Skeletal muscle tissue (tissue), 4 donors: Measurements from ENCODE around the gene GOT1. TPM values are rescaled to one million over a fixed set of nuclear protein-coding genes. Genes with fewer than 3 reads are reported as not detected.

Experiments used
- H3K27ac ChIP-seq: one replicate; pipeline ENCODE4 v1.7.0; 2013; ENCODE audit warnings: mild to moderate bottlenecking, low read depth, low read length, inconsistent platforms
- H3K27me3 ChIP-seq, 3 donors: one replicate each; pipeline ENCODE4 v1.7.0; 2013; ENCODE audit warnings: low read length in 3 of 3; ENCODE audit not compliant: control insufficient read depth in 3 of 3, insufficient read depth in 3 of 3
- H3K36me3 ChIP-seq, 3 donors: one replicate each; pipeline ENCODE4 v1.7.0; 2013; ENCODE audit warnings: low read length in 3 of 3; ENCODE audit not compliant: control insufficient read depth in 3 of 3, insufficient read depth in 3 of 3
- H3K4me1 ChIP-seq, 3 donors: one replicate each; pipeline ENCODE4 v1.7.0; 2013; ENCODE audit warnings: low read length in 3 of 3, mild to moderate bottlenecking in 3 of 3; ENCODE audit not compliant: control insufficient read depth in 3 of 3, insufficient read depth in 3 of 3
- H3K4me3 ChIP-seq, 3 donors: one replicate each; pipeline ENCODE4 v1.7.0; 2013; ENCODE audit warnings: low read length in 3 of 3
- H3K9ac ChIP-seq, 3 donors: one replicate each; pipeline ENCODE4 v1.7.0; 2013; ENCODE audit warnings: low read length in 3 of 3, mild to moderate bottlenecking in 3 of 3, moderate library complexity in 2 of 3, low read depth in 1 of 3
- H3K9me3 ChIP-seq, 3 donors: one replicate each; pipeline ENCODE4 v1.7.0; 2013; ENCODE audit warnings: low read length in 3 of 3; ENCODE audit not compliant: control insufficient read depth in 3 of 3
- total RNA-seq: library from RNA; depleted of rRNA; stranded (reverse); fragments of >200 nt; gene quantifications from one replicate; pipeline ENCODE4 v1.2.3, GENCODE V29; 2014
- donor health status: Osteomylitis.

GOT1 gene
- total RNA-seq, 1 donor from 2014 or later = 27.1 TPM

DNA sequence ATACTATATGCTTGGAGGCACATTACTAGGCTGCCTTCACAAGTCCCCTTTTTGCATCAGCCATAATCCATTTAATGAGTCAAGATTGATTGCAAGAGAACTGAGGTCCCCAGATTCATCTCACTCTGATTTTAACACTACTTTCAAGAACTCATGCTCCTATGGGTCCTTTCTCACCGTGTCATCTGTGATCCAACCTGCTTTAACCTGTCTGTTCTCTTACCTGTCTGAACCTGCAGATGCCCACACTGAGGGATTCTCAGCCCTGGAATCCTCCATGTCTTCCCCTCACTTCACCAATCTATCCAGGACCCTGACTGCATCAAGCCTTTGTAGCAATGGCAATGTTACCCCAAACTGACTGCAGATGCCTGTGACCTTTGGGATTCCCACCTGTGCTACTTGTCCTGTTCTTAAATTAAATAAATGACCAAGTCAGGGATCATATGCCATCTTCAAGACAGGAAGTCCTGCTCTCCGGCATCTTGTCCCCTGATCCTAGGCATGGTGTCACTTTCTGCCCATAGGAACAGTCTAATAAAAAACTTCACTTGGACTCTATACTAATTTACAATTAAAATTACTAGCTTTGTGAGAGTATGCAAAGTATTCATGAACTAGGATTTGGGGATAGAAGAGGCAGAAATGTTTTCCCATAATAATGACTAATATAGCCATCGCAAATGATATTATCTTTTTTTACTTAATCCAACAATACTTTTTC lies 25.9 kb upstream of the GOT1 start:
- Histone ChIP-seq H3K4me3 (no peak overlapping the region), H3K27ac (no peak overlapping the region), H3K27me3 (peaks cover 8 to 23% (median 16%) of the 10 kb centered on the region in 3 donors), H3K9me3 (no peaks in the 10 kb centered on the region), H3K36me3 (no peaks in the 10 kb centered on the region), H3K4me1 (no peaks in the 10 kb centered on the region), H3K9ac (no peak overlapping the region)

DNA sequence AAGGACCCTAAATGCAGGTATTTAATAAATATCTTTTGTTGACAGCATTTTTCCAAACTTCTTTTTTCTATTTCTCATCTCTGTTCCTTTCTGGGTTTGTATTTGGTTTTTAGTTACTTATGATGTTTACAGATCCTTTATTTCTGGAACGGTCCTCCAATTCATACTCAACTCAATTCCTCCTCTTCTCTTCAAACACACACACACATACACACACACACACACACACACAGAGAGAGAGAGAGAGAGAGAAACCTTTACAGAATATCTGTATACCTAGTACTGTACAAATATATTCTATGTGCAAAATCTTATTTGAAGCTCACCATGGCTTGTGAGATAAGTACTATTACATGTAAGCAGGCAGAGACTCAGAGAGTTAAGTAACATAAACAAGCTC lies 21.6 kb upstream of the GOT1 start:
- Histone ChIP-seq H3K9ac (no peak overlapping the region), H3K9me3 (no peaks in the 10 kb centered on the region), H3K36me3 (no peaks in the 10 kb centered on the region), H3K4me3 (no peak overlapping the region), H3K27me3 (peaks cover 18 to 43% (median 23%) of the 10 kb centered on the region in 3 donors), H3K4me1 (no peaks in the 10 kb centered on the region), H3K27ac (no peak overlapping the region)

DNA sequence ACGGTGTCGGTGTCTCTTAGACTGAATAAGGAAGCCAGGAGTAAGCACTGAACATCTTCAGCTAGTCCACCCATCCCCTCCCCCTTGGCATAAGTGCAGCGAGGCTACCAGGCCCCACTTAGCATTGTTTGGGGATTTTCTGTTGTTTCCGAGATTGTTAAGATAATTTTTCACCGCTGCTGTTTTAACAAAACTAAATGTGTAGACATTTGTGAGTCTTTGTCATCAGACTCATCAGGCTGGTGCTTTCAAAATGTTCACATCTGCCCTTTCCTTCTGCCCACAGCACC lies 21.0 kb upstream of the GOT1 start:
- no peak overlapping the region for H3K27ac ChIP-seq
- peaks cover 18 to 46% (median 23%) of the 10 kb centered on the region in 3 donors for H3K27me3 ChIP-seq

DNA sequence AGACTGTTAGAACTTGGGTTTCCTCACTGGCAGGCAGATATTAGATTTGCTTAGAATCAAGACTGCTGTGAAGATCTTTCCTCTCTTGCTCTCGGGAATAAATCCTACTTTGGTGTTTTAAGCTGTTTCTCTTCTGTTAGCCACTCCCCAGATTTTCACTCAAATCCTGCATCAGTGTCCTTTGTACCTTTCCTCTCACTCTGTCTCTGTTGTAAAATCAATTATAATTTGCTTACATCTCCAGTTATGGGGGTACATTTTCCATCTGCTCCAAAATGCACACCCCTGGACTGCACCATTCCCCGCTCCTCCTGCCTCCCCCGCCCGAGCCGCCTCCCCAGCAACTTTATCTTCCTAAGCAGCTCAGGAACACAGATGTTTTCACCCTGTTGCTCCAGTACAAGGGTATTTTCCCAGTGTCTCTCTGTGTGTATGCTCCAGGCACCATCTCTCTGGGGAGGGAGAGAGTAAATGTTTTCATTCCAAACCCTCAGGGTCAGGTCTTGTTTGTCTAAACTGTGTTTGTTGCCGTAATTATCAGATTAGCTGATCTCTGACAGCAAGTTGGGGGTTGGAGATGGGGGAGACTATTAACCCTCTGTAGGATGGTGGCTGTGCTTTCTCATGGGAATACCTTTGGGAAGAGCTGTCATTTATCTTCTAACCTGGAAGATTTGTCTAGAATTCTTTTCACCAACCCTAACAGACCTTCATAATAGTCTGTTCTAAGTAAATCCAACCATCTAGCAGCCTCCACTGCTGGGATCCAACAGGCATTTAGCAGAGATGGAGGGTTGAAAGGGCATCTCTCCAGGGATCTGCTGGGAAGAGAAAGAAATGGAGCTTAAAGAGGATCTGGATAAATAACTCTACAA lies 20.4 kb upstream of the GOT1 start:
- no peaks in the 10 kb centered on the region for H3K9me3 ChIP-seq
- no peak overlapping the region for H3K9ac ChIP-seq
- H3K27ac ChIP-seq = no peak overlapping the region
- peaks cover 18 to 45% (median 22%) of the 10 kb centered on the region in 3 donors for H3K27me3 ChIP-seq
- no peaks in the 10 kb centered on the region for H3K4me1 ChIP-seq
- H3K4me3 ChIP-seq = no peak overlapping the region
- no peaks in the 10 kb centered on the region for H3K36me3 ChIP-seq

More for the DNA sequence above, 21.0 kb upstream of the GOT1 start:
- no peaks in the 10 kb centered on the region for H3K4me1 ChIP-seq
- H3K9me3 ChIP-seq = no peaks in the 10 kb centered on the region
- no peaks in the 10 kb centered on the region for H3K36me3 ChIP-seq
- no peak overlapping the region for H3K9ac ChIP-seq
- H3K4me3 ChIP-seq = no peak overlapping the region

GRCh38 chr10:99450156-99450555 lies 19.7 kb upstream of the GOT1 start:
- Histone ChIP-seq H3K9me3 (no peaks in the 10 kb centered on the region), H3K4me3 (no peak overlapping the region), H3K9ac (no peak overlapping the region), H3K27me3 (peaks cover 18 to 42% (median 18%) of the 10 kb centered on the region in 3 donors), H3K4me1 (no peaks in the 10 kb centered on the region), H3K36me3 (no peaks in the 10 kb centered on the region), H3K27ac (no peak overlapping the region)

GRCh38 chr10:99449023-99449422 lies 18.6 kb upstream of the GOT1 start:
- Histone ChIP-seq H3K9ac (no peak overlapping the region), H3K36me3 (no peaks in the 10 kb centered on the region), H3K4me1 (no peaks in the 10 kb centered on the region), H3K27me3 (peaks cover 18 to 42% (median 18%) of the 10 kb centered on the region in 3 donors), H3K9me3 (no peaks in the 10 kb centered on the region), H3K27ac (no peak overlapping the region), H3K4me3 (no peak overlapping the region)

DNA sequence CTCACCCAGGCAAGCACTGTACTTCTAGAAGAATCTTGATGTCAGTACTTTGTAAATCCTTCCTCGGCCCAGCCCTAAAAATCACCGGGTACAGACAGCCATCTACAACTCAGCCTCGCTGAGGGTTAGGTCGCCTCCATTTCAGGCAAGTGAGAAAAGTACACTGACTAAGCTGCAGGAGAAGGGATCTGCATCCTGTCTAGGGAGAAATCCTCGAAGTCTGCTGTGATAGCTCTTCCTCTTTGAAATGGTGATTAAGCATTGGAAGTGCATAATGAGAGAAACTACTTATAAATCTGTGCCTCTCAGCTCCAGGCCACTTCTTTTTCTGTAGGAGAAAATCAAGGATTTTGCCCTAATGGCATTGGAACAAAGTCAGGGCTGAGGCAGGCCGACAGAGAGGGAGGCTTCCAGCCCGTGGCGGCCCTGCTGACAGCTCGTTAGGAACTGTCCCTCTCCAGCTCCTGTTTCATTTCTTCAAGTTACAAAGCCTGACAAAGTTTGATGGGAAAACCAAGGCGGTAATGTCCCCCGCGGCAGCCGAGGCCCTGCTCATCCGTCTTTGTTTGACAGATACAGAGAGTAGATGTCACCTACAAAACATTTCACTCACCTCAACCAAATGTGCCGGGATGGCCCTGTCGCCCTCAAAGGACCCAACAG lies 14.1 kb upstream of the GOT1 start:
- Histone ChIP-seq H3K27ac (no peak overlapping the region), H3K4me1 (no peaks in the 10 kb centered on the region), H3K27me3 (peaks cover 7 to 22% (median 10%) of the 10 kb centered on the region in 3 donors), H3K9ac (no peak overlapping the region), H3K9me3 (no peaks in the 10 kb centered on the region), H3K36me3 (no peaks in the 10 kb centered on the region), H3K4me3 (no peak overlapping the region)

DNA sequence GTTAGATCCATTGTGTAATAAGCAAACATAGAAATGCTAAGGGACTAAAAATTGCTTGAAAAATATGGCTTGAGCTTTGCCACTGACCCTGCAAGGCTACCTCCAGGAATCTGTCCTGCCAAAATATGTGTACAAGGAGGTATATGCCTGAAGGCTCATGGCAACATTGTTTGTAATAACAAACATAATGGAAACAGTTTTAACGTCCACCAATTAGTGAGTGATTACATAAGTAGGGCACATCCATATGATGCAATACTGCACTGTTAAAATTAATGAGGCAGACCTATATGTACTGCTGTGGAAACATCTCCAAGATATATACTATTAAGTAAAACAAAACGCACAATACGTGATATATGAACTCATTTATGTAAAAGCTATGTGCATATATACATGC lies 13.1 kb upstream of the GOT1 start:
- no peaks in the 10 kb centered on the region for H3K4me1 ChIP-seq
- H3K9me3 ChIP-seq = no peaks in the 10 kb centered on the region
- no peak overlapping the region for H3K9ac ChIP-seq
- H3K36me3 ChIP-seq = peaks cover 0 to 4% (median 0%) of the 10 kb centered on the region in 3 donors
- H3K27me3 ChIP-seq = peaks cover 0 to 17% (median under 1%) of the 10 kb centered on the region in 3 donors
- no peak overlapping the region for H3K27ac ChIP-seq
- no peak overlapping the region for H3K4me3 ChIP-seq

DNA sequence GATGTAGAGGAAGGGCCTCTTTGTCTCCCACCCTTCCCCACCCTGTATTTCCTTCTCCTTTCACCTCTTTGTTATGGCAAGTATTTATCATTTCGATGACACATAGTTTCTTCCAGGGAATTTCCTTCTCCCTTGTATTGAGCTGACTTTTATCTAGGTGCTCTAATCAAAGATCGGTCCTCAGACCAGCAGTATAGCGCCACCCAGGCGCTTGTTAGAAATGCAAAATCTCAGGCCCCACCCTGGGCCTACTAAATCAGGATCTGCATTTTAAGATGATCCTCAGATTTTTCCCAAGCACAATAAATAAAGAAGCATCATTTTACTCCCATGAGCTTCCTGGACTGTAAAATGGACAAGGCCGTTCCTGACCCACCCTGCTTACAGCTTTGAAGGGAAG lies 12.0 kb upstream of the GOT1 start:
- H3K9me3 ChIP-seq = no peaks in the 10 kb centered on the region
- no peak overlapping the region for H3K4me3 ChIP-seq
- peaks cover 0 to 12% (median 0%) of the 10 kb centered on the region in 3 donors for H3K27me3 ChIP-seq
- H3K36me3 ChIP-seq = peaks cover 0 to 4% (median 0%) of the 10 kb centered on the region in 3 donors
- no peak overlapping the region for H3K9ac ChIP-seq
- H3K27ac ChIP-seq = no peak overlapping the region
- H3K4me1 ChIP-seq = no peaks in the 10 kb centered on the region

DNA sequence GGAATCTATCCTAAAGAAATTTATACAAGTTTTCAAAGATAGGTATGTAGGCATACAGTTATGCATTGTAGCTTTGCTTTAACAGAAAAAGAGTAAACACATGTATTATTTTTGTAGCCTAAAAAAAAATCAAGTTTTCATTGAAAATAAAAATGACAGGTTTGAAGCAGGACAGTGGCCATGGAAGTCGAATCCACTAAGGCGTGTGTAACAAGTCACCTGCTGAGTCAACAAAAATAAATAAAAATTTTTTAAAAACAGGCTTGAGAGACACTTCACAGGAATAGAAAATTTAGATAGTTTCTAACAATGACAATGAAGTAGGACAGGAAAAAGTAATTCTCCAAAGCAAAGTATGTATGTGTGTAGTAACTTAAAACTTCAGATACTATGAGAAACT lies 8.5 kb upstream of the GOT1 start:
- H3K4me1 ChIP-seq = peaks cover 12 to 20% (median 15%) of the 10 kb centered on the region in 3 donors
- H3K27me3 ChIP-seq = no peaks in the 10 kb centered on the region
- H3K9me3 ChIP-seq = no peaks in the 10 kb centered on the region
- H3K36me3 ChIP-seq = peaks cover 0 to 12% (median 3%) of the 10 kb centered on the region in 3 donors
- H3K4me3 ChIP-seq = no peak overlapping the region
- H3K9ac ChIP-seq = no peak overlapping the region
- no peak overlapping the region for H3K27ac ChIP-seq
